GM12878 (cell line): Measurements from ENCODE around the gene CAMK2D. TPM values are rescaled to one million over a fixed set of nuclear protein-coding genes. Genes with fewer than 3 reads are reported as not detected.
A peak's percentile ranks its signal among the peaks of the same experiment; 100 is the strongest.

Experiments
- ATAC-seq: fragments of 200-7000 bp; cut with Tn5 transposase; 3 replicates; pipeline ENCODE4 v1.9.1; 2020; ENCODE audit warnings: mild to moderate bottlenecking, moderate library complexity
- BruUV-seq: library from RNA; stranded (reverse); fragments of 400-500 nt; replicated peaks from 2 replicates; lab custom pipeline; 2021; lab: Mats Ljungman, UMichigan
- CTCF ChIA-PET: fragments of 300-600 bp; sonication (Branson Sonifier 250); formaldehyde crosslinking; extraction: SDS; loops from one replicate; lab custom pipeline; 2021; ENCODE audit warnings: inconsistent platforms; lab: Yijun Ruan, JAX
- POLR2A ChIA-PET: fragments of 350-600 bp; formaldehyde crosslinking; extraction: SDS; loops from one replicate; lab custom pipeline; 2021; ENCODE audit warnings: inconsistent platforms; lab: Charles Lee
- RAD21 ChIA-PET: fragments of 300-600 bp; sonication (Branson Sonifier 250); formaldehyde crosslinking; loops from one replicate; lab custom pipeline; 2023; ENCODE audit warnings: antibody characterized with exemption; ENCODE audit not compliant: unreplicated experiment; lab: Charles Lee
- SMC1A ChIA-PET: fragments of 300-600 bp; sonication (Branson Sonifier 250); formaldehyde crosslinking; loops from one replicate; lab custom pipeline; 2023; ENCODE audit not compliant: unreplicated experiment, uncharacterized antibody; lab: Charles Lee
- DNase-seq: peaks from one replicate; pipeline ENCODE4 v3.0.0-alpha.2; 2011; ENCODE audit warnings: low read depth, low spot score
- FAIRE-seq: peaks from 3 replicates; lab custom pipeline; 2011; peaks lifted over from hg19 to GRCh38; lab: Jason Lieb, UNC
- H2AFZ ChIP-seq: 2 replicates; pipeline ENCODE4 v1.6.0; 2011; ENCODE audit warnings: low read depth, low read length, control low read depth; ENCODE audit not compliant: control insufficient read depth
- H3K27ac ChIP-seq: 2 replicates; pipeline ENCODE4 v1.5.1; 2011; ENCODE audit warnings: control low read depth; ENCODE audit not compliant: control insufficient read depth, insufficient read depth
- H3K27me3 ChIP-seq, 2 experiments: replicated peaks in 1 of 2; 2 replicates each; pipeline versions ENCODE4 v1.6.0 to v1.6.1; 2011; ENCODE audit warnings: low read length in 1 of 2; ENCODE audit not compliant: control insufficient read depth in 2 of 2, insufficient read depth in 2 of 2
- H3K36me3 ChIP-seq, 2 experiments: 2 replicates each; pipeline ENCODE4 v1.5.1; 2011; ENCODE audit warnings: low read length in 1 of 2; ENCODE audit not compliant: control insufficient read depth in 2 of 2, insufficient read depth in 2 of 2
- H3K4me1 ChIP-seq: 2 replicates; pipeline ENCODE4 v1.6.1; 2011; ENCODE audit warnings: mild to moderate bottlenecking, low read length, moderate library complexity, mixed read lengths; ENCODE audit not compliant: control insufficient read depth, insufficient read depth
- H3K4me2 ChIP-seq: 2 replicates; pipeline ENCODE4 v1.6.0; 2011; ENCODE audit warnings: control low read depth; ENCODE audit not compliant: control insufficient read depth, insufficient read depth
- H3K4me3 ChIP-seq: fragments of 200-600 bp; sonication (generic); 2 replicates; pipeline ENCODE4 v1.5.1; 2016
- H3K79me2 ChIP-seq: 2 replicates; pipeline ENCODE4 v1.6.0; 2011; ENCODE audit warnings: low read length; ENCODE audit not compliant: control insufficient read depth, insufficient read depth
- H3K9ac ChIP-seq: 2 replicates; pipeline ENCODE4 v1.8.0; 2011; ENCODE audit warnings: low read length, control low read depth, mixed read lengths; ENCODE audit not compliant: control insufficient read depth, insufficient read depth
- H3K9me3 ChIP-seq: replicated peaks from 3 replicates; pipeline ENCODE4 v1.5.1; 2011; ENCODE audit warnings: mild to moderate bottlenecking, low read length; ENCODE audit not compliant: control insufficient read depth, insufficient read depth
- H4K20me1 ChIP-seq: 2 replicates; pipeline ENCODE4 v1.6.0; 2011; ENCODE audit not compliant: control insufficient read depth, insufficient read depth
- POU2F2 ChIP-seq: IDR thresholded peaks from 3 replicates; pipeline ENCODE4 v1.6.1; 2011; ENCODE audit warnings: low read depth, mild to moderate bottlenecking, low read length, borderline replicate concordance
- SPI1 ChIP-seq: IDR thresholded peaks from 2 replicates; pipeline ENCODE4 v1.6.1; 2011; ENCODE audit warnings: low read depth, mild to moderate bottlenecking, low read length, moderate library complexity, borderline replicate concordance; ENCODE audit not compliant: insufficient read depth
- WGBS: methylation state at CpG from one replicate; pipeline ENCODE4 v1.1.6; 2016; ENCODE audit warnings: low lambda C conversion rate; ENCODE audit not compliant: insufficient replicate concordance, insufficient coverage; ENCODE audit errors: missing lambda C conversion rate; 5-methylcytosine and 5-hydroxymethylcytosine counted together
- in situ Hi-C: fragments of 300-500 bp; cut with MboI; formaldehyde crosslinking; loops from 9 replicates; pipeline ENCODE4 v1.14.3; 2018; ENCODE audit warnings: mixed read lengths
- intact Hi-C: fragments of 100-400 bp; cut with micrococcal nuclease; formaldehyde crosslinking; loops from one replicate; pipeline ENCODE4 v1.14.2; 2022; ENCODE audit not compliant: unreplicated experiment
- polyA plus RNA-seq, 11 experiments: library from polyadenylated mRNA; depleted of rRNA in 4 of 11; unstranded in 6 of 11; stranded (reverse) in 5 of 11; fragments of >200 nt; fragmentation: Nextera tagmentation in 4 of 11; fragmentation: Illumina TruSeq in 1 of 11; extraction: Ambion mirVana in 4 of 11; extraction: Trizol in 1 of 11; gene quantifications; 1 replicate in 1 of 11; 2 replicates in 10 of 11; pipeline versions ENCODE4 v1.2.1 to v1.2.3, GENCODE V29; 2011 to 2016; ENCODE audit warnings: inconsistent platforms in 2 of 11, missing spikeins in 2 of 11, low read depth in 1 of 11
- total RNA-seq, 4 experiments: library from RNA; depleted of rRNA in 3 of 4; stranded (reverse); fragments of >200 nt in 3 of 4; fragmentation: Illumina TruSeq in 1 of 4; extraction: Trizol in 1 of 4; gene quantifications; 2 replicates each; pipeline versions ENCODE4 v1.2.1 to v1.2.3, GENCODE V29; 2013 to 2021
- TF ChIP-seq, protein P1 (sequence below): fragments of 450-650 bp; IDR thresholded peaks from 2 replicates; pipeline ENCODE4 v1.6.1; 2017; ENCODE audit warnings: mild to moderate bottlenecking, moderate library complexity

Gene CAMK2D
- total and polyA plus RNA-seq, 10 of the 15 experiments (the other 5 are each of a cell fraction or from before 2014, with no cell fraction given), result 6.9 to 88.5 (median 12.9) TPM

DNA sequence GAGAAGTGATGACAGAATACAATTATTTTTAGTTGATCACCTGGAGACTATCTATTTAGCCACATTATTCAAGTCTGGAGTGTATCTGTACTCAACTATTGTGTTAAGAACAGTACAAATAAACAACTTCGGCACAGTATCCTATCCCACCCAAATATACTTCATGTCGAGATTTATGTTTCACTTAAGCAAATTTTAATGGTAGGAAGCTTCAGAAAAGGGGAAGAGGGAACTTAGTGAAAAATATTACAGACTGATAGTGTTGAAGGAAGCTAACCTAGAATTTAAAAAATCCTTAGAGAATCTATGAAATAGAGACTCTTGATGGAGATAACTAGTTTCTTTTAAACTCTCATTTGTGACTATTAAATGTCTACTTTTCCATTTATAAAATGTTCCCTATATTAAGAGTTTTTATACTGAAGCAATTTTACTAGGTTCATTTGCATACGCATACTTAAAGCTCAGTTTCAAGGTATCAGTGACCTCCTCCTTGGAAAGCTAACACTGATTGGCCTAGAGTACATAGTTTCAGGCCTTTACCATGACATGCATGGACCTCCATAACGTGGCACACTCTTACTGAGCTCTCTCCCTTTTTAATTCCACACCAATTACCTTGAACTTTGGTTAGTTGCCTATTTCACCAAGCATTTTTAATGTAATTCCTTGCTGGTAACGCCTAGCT, 197.7 kb downstream of the CAMK2D start:
- Histone ChIP-seq H4K20me1 (no peaks in the 10 kb centered on the region), H3K4me3 (peak overlapping the region; percentile 12; the same call in 1 of the 2 replicates), H3K9ac (no peak overlapping the region), H3K36me3 (peaks cover 1 to 3% of the 10 kb centered on the region in 2 experiments; a peak in 1 of 4 replicates), H3K27me3 (no peaks in the 10 kb centered on the region), H3K27ac (peak overlapping the region; percentile 60), H3K4me1 (peaks cover 38% of the 10 kb centered on the region), H2AFZ (no peak overlapping the region), H3K4me2 (peak overlapping the region; percentile 84), H3K79me2 (peaks cover 4% of the 10 kb centered on the region), H3K9me3 (no peaks in the 10 kb centered on the region; the same call in 1 of the 3 replicates)
- ATAC-seq, result peak; percentile 27
- WGBS, result 25% methylated on average over 5 of the region's 5 CpGs
- intact Hi-C loops, result loop anchor here (2.0 kb wide), 1 partner anchor 17 kb away; no protein-coding TSS in a partner anchor
- ChIA-PET POLR2A (interaction anchor here (0.7 to 3.9 kb wide), 12 partner anchors 8 to 197 kb away, joined by 3 to 21 read pairs (median 4); no protein-coding TSS in a partner anchor), SMC1A (interaction anchor here (0.6 to 8.9 kb wide), 32 partner anchors 13 to 1040 kb away, joined by 3 to 168 read pairs (median 5); no protein-coding TSS in a partner anchor), CTCF (interaction anchor here (0.8 to 6.7 kb wide), 21 partner anchors 9 to 274 kb away, joined by 3 to 85 read pairs (median 3); no protein-coding TSS in a partner anchor), RAD21 (interaction anchor here (0.6 to 8.5 kb wide), 23 partner anchors 9 to 277 kb away, joined by 3 to 95 read pairs (median 4); no protein-coding TSS in a partner anchor)
- no peak for DNase-seq
- FAIRE-seq, result peak; percentile 35
- no TSS peak for BruUV-seq
- TF ChIP-seq POU2F2 (0 out of 3 replicates have a peak, but pooled peaks have one; percentile 34), SPI1 (peak; percentile 49; the same call in 1 of the 2 replicates)
- TF ChIP-seq, protein P1, sequence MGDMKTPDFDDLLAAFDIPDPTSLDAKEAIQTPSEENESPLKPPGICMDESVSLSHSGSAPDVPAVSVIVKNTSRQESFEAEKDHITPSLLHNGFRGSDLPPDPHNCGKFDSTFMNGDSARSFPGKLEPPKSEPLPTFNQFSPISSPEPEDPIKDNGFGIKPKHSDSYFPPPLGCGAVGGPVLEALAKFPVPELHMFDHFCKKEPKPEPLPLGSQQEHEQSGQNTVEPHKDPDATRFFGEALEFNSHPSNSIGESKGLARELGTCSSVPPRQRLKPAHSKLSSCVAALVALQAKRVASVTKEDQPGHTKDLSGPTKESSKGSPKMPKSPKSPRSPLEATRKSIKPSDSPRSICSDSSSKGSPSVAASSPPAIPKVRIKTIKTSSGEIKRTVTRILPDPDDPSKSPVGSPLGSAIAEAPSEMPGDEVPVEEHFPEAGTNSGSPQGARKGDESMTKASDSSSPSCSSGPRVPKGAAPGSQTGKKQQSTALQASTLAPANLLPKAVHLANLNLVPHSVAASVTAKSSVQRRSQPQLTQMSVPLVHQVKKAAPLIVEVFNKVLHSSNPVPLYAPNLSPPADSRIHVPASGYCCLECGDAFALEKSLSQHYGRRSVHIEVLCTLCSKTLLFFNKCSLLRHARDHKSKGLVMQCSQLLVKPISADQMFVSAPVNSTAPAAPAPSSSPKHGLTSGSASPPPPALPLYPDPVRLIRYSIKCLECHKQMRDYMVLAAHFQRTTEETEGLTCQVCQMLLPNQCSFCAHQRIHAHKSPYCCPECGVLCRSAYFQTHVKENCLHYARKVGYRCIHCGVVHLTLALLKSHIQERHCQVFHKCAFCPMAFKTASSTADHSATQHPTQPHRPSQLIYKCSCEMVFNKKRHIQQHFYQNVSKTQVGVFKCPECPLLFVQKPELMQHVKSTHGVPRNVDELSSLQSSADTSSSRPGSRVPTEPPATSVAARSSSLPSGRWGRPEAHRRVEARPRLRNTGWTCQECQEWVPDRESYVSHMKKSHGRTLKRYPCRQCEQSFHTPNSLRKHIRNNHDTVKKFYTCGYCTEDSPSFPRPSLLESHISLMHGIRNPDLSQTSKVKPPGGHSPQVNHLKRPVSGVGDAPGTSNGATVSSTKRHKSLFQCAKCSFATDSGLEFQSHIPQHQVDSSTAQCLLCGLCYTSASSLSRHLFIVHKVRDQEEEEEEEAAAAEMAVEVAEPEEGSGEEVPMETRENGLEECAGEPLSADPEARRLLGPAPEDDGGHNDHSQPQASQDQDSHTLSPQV, result no peak
- in situ Hi-C loops, result no loop called here
